Measurements from ENCODE around the gene PRICKLE2.

- no peak for TF ChIP-seq CTCF (IDR thresholded peaks at IDR 0.05)
- TF ChIP-seq POLR2A (IDR thresholded peaks at IDR 0.05): no peak
These were observed 34.4 kb upstream of the PRICKLE2 start for GRCh38 chr3:64259636-64260035.

All from body of pancreas (tissue), 4 donors.